Kidney (tissue), 14 donors: ENCODE results near the gene L3HYPDH. TPM values are rescaled to one million over a fixed set of nuclear protein-coding genes. Genes with fewer than 3 reads are reported as not detected.

Source experiments
- DNase-seq, 5 donors: peaks; one replicate each; pipeline ENCODE4 v3.0.0-alpha.2; 2013 to 2020
- FAIRE-seq: peaks from 2 replicates; lab custom pipeline; 2012; peaks lifted over from hg19 to GRCh38; lab: Jason Lieb, UNC
- H3K27ac ChIP-seq, 2 donors: one replicate each; pipeline ENCODE4 v1.7.0; 2013; ENCODE audit warnings: low read depth in 2 of 2, low read length in 2 of 2, inconsistent platforms in 1 of 2
- H3K27me3 ChIP-seq: one replicate; pipeline ENCODE4 v1.7.1; 2013; ENCODE audit warnings: low read length, inconsistent platforms; ENCODE audit not compliant: control insufficient read depth, insufficient read depth
- H3K36me3 ChIP-seq, 3 donors: one replicate each; pipeline versions ENCODE4 v1.7.0 to v1.7.1; 2013; ENCODE audit warnings: low read length in 3 of 3, control low read depth in 1 of 3, inconsistent platforms in 1 of 3; ENCODE audit not compliant: insufficient read depth in 3 of 3, control insufficient read depth in 2 of 3
- H3K4me1 ChIP-seq, 3 donors: one replicate each; pipeline versions ENCODE4 v1.7.0 to v1.7.1; 2013; ENCODE audit warnings: low read length in 3 of 3, inconsistent platforms in 1 of 3, low read depth in 1 of 3; ENCODE audit not compliant: control insufficient read depth in 2 of 3, insufficient read depth in 2 of 3
- H3K4me3 ChIP-seq, 3 donors: one replicate each; pipeline versions ENCODE4 v1.7.0 to v1.8.1; 2013; ENCODE audit warnings: low read length in 3 of 3, control low read depth in 1 of 3, inconsistent platforms in 1 of 3
- H3K9ac ChIP-seq, 3 donors: one replicate each; pipeline versions ENCODE4 v1.7.0 to v1.7.1; 2013; ENCODE audit warnings: low read length in 3 of 3, control low read depth in 1 of 3, inconsistent platforms in 1 of 3
- H3K9me3 ChIP-seq, 3 donors: one replicate each; pipeline versions ENCODE4 v1.7.0 to v1.7.1; 2013; ENCODE audit warnings: low read length in 3 of 3, control low read depth in 1 of 3, inconsistent platforms in 1 of 3; ENCODE audit not compliant: control insufficient read depth in 2 of 3, insufficient read depth in 1 of 3
- intact Hi-C: fragments of 100-400 bp; cut with DNase I; formaldehyde crosslinking; loops from one replicate; pipeline ENCODE4 v1.11.1; 2022
- polyA plus RNA-seq: library from polyadenylated mRNA; stranded (reverse); fragments of 350-450 nt; fragmentation: Illumina TruSeq; extraction: RNeasy Lipid Tissue Mini Kit (QIAGEN cat#74804); gene quantifications from one replicate; pipeline ENCODE4 v1.2.3, GENCODE V29; 2014; ENCODE audit warnings: low read depth, low replicate concordance; ENCODE audit not compliant: insufficient read depth
- total RNA-seq: library from RNA; stranded (reverse); fragmentation: NEBNext Ultra II Directional; extraction: Animal tissue kit (Norgen Biotek cat#: 25700); gene quantifications from one replicate; pipeline ENCODE4 v1.2.1, GENCODE V29; 2021
- TF ChIP-seq, protein P1 (sequence below): IDR thresholded peaks from 3 replicates; pipeline ENCODE4 v1.5.1; 2012; ENCODE audit warnings: mild to moderate bottlenecking, moderate library complexity, borderline replicate concordance; ENCODE audit not compliant: insufficient read depth; ENCODE audit errors: extremely low read depth
- donor health status: control.
- donor health status: control.
- donor health status: control.
- donor health status: control.
- donor health status: control.
- donor health status: DM: yes; HTN: yes; CAD: no.
- donor health status: Normal renal cell carcinoma (clear cell type).

L3HYPDH gene
- total and polyA plus RNA-seq, 2 donors from 2014 or later: 25.6 to 31.3 TPM

DNA sequence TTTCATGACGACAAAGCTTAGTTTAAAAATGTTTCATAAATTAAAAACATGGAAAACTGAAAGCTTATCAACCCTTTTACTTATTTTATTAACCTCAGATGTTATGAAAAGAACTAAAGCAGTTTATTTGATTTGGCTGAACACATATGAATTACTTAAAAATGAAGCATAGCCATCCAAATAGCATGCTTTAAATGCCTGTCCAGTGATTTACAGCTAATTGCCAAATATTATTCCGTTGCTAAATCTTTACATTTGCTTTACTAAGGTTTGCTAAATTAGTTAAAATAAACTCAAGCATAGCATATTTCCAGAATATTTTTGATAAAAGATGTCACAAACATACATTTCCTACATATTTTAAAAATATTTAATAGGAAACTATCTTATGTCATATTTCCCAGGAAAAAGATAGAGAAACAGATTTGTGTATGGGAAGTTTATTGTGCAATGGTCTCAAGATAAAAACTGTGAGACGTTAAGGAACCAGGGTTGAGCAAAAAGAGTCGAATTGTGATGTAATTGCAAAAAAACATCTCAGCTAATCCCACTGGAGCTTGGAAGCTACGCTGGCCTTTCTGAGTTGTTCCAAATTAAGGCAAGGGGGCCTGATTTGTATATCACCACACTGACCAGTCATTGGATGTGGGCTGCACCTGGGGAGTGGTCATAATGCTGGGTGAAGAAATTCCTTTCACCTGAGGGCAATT is 44.8 kb downstream of the L3HYPDH start:
- Histone ChIP-seq H3K27ac (no peak overlapping the region), H3K4me1 (no peaks in the 10 kb centered on the region), H3K36me3 (no peaks in the 10 kb centered on the region), H3K9ac (no peak overlapping the region), H3K27me3 (no peaks in the 10 kb centered on the region), H3K4me3 (no peak overlapping the region), H3K9me3 (no peaks in the 10 kb centered on the region)
- TF ChIP-seq, protein P1, sequence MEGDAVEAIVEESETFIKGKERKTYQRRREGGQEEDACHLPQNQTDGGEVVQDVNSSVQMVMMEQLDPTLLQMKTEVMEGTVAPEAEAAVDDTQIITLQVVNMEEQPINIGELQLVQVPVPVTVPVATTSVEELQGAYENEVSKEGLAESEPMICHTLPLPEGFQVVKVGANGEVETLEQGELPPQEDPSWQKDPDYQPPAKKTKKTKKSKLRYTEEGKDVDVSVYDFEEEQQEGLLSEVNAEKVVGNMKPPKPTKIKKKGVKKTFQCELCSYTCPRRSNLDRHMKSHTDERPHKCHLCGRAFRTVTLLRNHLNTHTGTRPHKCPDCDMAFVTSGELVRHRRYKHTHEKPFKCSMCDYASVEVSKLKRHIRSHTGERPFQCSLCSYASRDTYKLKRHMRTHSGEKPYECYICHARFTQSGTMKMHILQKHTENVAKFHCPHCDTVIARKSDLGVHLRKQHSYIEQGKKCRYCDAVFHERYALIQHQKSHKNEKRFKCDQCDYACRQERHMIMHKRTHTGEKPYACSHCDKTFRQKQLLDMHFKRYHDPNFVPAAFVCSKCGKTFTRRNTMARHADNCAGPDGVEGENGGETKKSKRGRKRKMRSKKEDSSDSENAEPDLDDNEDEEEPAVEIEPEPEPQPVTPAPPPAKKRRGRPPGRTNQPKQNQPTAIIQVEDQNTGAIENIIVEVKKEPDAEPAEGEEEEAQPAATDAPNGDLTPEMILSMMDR: no peak
- intact Hi-C loops: no loop called here
- FAIRE-seq (no peak), DNase-seq (no peak)

DNA sequence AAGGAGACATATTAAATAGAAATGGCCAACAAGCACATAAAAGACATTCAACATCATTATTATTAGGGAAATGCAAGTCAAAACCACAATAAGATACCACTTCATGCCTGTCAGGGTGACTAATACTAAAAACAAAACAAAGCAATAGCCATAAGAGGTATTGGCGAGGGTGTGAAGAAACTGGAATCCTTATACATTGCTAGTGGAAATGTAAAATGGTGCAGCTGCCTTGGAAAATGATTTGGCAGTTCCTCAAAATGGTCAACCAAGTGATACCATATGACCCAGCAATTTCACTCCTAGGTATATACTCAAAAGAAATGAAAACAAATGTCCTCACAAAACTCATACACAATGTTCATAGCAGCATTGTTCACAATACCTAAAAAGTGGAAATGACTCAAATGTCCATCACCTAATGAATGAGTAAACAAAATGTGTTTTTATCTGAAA is 46.0 kb downstream of the L3HYPDH start:
- Histone ChIP-seq H3K36me3 (no peaks in the 10 kb centered on the region), H3K27me3 (no peaks in the 10 kb centered on the region), H3K4me3 (no peak overlapping the region), H3K9ac (no peak overlapping the region), H3K9me3 (no peaks in the 10 kb centered on the region), H3K4me1 (no peaks in the 10 kb centered on the region), H3K27ac (peak overlapping the region in 1 of 2 donors; percentile 10)
- intact Hi-C loops: no loop called here
- FAIRE-seq (no peak), DNase-seq (no peak)
- TF ChIP-seq, protein P1: no peak

DNA sequence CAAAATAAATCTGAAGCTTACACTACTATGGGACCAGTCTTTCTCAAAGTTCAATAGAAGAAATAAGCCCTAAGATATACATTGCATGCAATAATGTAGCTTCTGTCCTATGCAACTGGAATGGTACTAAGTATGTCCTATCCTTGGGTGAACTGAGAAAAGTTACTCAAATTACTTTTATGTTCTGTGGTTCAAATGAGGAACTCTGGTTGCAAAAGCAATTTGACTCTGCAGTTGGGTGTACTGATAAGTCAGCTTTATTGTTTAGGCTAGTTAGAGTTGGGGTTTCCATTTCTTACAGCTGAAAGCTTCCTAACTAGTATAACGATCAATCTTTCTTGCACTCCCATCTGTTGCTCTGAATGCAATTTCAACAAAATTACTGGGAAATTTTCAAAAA is 48.2 kb downstream of the L3HYPDH start:
- Histone ChIP-seq H3K9me3 (no peaks in the 10 kb centered on the region), H3K36me3 (no peaks in the 10 kb centered on the region), H3K27ac (no peak overlapping the region), H3K4me1 (peaks cover 0 to 6% (median 0%) of the 10 kb centered on the region in 3 donors), H3K4me3 (no peak overlapping the region), H3K9ac (no peak overlapping the region), H3K27me3 (no peaks in the 10 kb centered on the region)
- DNase-seq: no peak
- no peak for FAIRE-seq
- intact Hi-C loops: no loop called here
- TF ChIP-seq, protein P1: no peak
